GM12878 (cell line): Measurements from ENCODE around the gene BMF. TPM values are rescaled to one million over a fixed set of nuclear protein-coding genes. Genes with fewer than 3 reads are reported as not detected.

Experiments
- ATAC-seq: fragments of 200-7000 bp; cut with Tn5 transposase; 3 replicates; pipeline ENCODE4 v1.9.1; 2020; ENCODE audit warnings: mild to moderate bottlenecking, moderate library complexity
- BruUV-seq: library from RNA; stranded (reverse); fragments of 400-500 nt; replicated peaks from 2 replicates; lab custom pipeline; 2021; lab: Mats Ljungman, UMichigan
- CTCF ChIA-PET: fragments of 300-600 bp; sonication (Branson Sonifier 250); formaldehyde crosslinking; extraction: SDS; loops from one replicate; lab custom pipeline; 2021; ENCODE audit warnings: inconsistent platforms; lab: Yijun Ruan, JAX
- POLR2A ChIA-PET: fragments of 350-600 bp; formaldehyde crosslinking; extraction: SDS; loops from one replicate; lab custom pipeline; 2021; ENCODE audit warnings: inconsistent platforms; lab: Charles Lee
- RAD21 ChIA-PET: fragments of 300-600 bp; sonication (Branson Sonifier 250); formaldehyde crosslinking; loops from one replicate; lab custom pipeline; 2023; ENCODE audit warnings: antibody characterized with exemption; ENCODE audit not compliant: unreplicated experiment; lab: Charles Lee
- SMC1A ChIA-PET: fragments of 300-600 bp; sonication (Branson Sonifier 250); formaldehyde crosslinking; loops from one replicate; lab custom pipeline; 2023; ENCODE audit not compliant: unreplicated experiment, uncharacterized antibody; lab: Charles Lee
- DNase-seq: peaks from one replicate; pipeline ENCODE4 v3.0.0-alpha.2; 2011; ENCODE audit warnings: low read depth, low spot score
- FAIRE-seq: peaks from 3 replicates; lab custom pipeline; 2011; peaks lifted over from hg19 to GRCh38; lab: Jason Lieb, UNC
- H2AFZ ChIP-seq: 2 replicates; pipeline ENCODE4 v1.6.0; 2011; ENCODE audit warnings: low read depth, low read length, control low read depth; ENCODE audit not compliant: control insufficient read depth
- H3K27ac ChIP-seq: 2 replicates; pipeline ENCODE4 v1.5.1; 2011; ENCODE audit warnings: control low read depth; ENCODE audit not compliant: control insufficient read depth, insufficient read depth
- H3K27me3 ChIP-seq, 2 experiments: replicated peaks in 1 of 2; 2 replicates each; pipeline versions ENCODE4 v1.6.0 to v1.6.1; 2011; ENCODE audit warnings: low read length in 1 of 2; ENCODE audit not compliant: control insufficient read depth in 2 of 2, insufficient read depth in 2 of 2
- H3K36me3 ChIP-seq, 2 experiments: 2 replicates each; pipeline ENCODE4 v1.5.1; 2011; ENCODE audit warnings: low read length in 1 of 2; ENCODE audit not compliant: control insufficient read depth in 2 of 2, insufficient read depth in 2 of 2
- H3K4me1 ChIP-seq: 2 replicates; pipeline ENCODE4 v1.6.1; 2011; ENCODE audit warnings: mild to moderate bottlenecking, low read length, moderate library complexity, mixed read lengths; ENCODE audit not compliant: control insufficient read depth, insufficient read depth
- H3K4me2 ChIP-seq: 2 replicates; pipeline ENCODE4 v1.6.0; 2011; ENCODE audit warnings: control low read depth; ENCODE audit not compliant: control insufficient read depth, insufficient read depth
- H3K4me3 ChIP-seq: fragments of 200-600 bp; sonication (generic); 2 replicates; pipeline ENCODE4 v1.5.1; 2016
- H3K79me2 ChIP-seq: 2 replicates; pipeline ENCODE4 v1.6.0; 2011; ENCODE audit warnings: low read length; ENCODE audit not compliant: control insufficient read depth, insufficient read depth
- H3K9ac ChIP-seq: 2 replicates; pipeline ENCODE4 v1.8.0; 2011; ENCODE audit warnings: low read length, control low read depth, mixed read lengths; ENCODE audit not compliant: control insufficient read depth, insufficient read depth
- H3K9me3 ChIP-seq: replicated peaks from 3 replicates; pipeline ENCODE4 v1.5.1; 2011; ENCODE audit warnings: mild to moderate bottlenecking, low read length; ENCODE audit not compliant: control insufficient read depth, insufficient read depth
- H4K20me1 ChIP-seq: 2 replicates; pipeline ENCODE4 v1.6.0; 2011; ENCODE audit not compliant: control insufficient read depth, insufficient read depth
- ATF2 ChIP-seq: IDR thresholded peaks from 2 replicates; pipeline ENCODE4 v1.6.1; 2012; ENCODE audit warnings: low read length, inconsistent platforms
- BCL11A ChIP-seq: IDR thresholded peaks from 2 replicates; pipeline ENCODE4 v1.6.1; 2011; ENCODE audit warnings: low read depth, low read length
- CTCF ChIP-seq, 3 experiments: IDR thresholded peaks in 2 of 3; conservative IDR thresholded peaks in 1 of 3; 2 replicates each; pipeline ENCODE4 v1.5.1; 2011; ENCODE audit warnings: low read depth in 3 of 3, low read length in 3 of 3, mild to moderate bottlenecking in 3 of 3, control low read depth in 2 of 3, moderate library complexity in 2 of 3, inconsistent platforms in 1 of 3, mixed read lengths in 1 of 3; ENCODE audit not compliant: control insufficient read depth in 2 of 3, insufficient read depth in 1 of 3; ENCODE audit errors: extremely low read depth in 1 of 3
- EP300 ChIP-seq, 2 experiments: fragments of 150-350 bp in 1 of 2; IDR thresholded peaks; 2 replicates each; pipeline ENCODE4 v1.6.1; 2011 to 2012; ENCODE audit warnings: low read depth in 2 of 2, low read length in 2 of 2, borderline replicate concordance in 1 of 2, improper control_type of control experiment in 1 of 2, inconsistent platforms in 1 of 2; ENCODE audit not compliant: control insufficient read depth in 1 of 2
- ETV6 ChIP-seq, 2 experiments: fragments of 450-650 bp in 1 of 2; IDR thresholded peaks in 1 of 2; conservative IDR thresholded peaks in 1 of 2; 2 replicates each; pipeline ENCODE4 v1.6.1; 2014; ENCODE audit warnings: antibody characterized with exemption in 1 of 2, borderline replicate concordance in 1 of 2, low read depth in 1 of 2, mild to moderate bottlenecking in 1 of 2, moderate library complexity in 1 of 2
- GABPA ChIP-seq: IDR thresholded peaks from 2 replicates; pipeline ENCODE4 v1.6.1; 2014; ENCODE audit warnings: antibody characterized with exemption, low read depth, mild to moderate bottlenecking, inconsistent platforms
- HDAC2 ChIP-seq: fragments of 200-600 bp; sonication (generic); IDR thresholded peaks from 2 replicates; pipeline ENCODE4 v1.6.1; 2017
- HSF1 ChIP-seq: fragments of 150-350 bp; IDR thresholded peaks from 2 replicates; pipeline ENCODE4 v1.6.1; 2014; ENCODE audit warnings: mild to moderate bottlenecking, low read depth, low read length
- KAT2A ChIP-seq: conservative IDR thresholded peaks from 2 replicates; pipeline ENCODE4 v1.6.1; 2011; ENCODE audit warnings: low read depth, low read length; ENCODE audit not compliant: control insufficient read depth
- KLF5 ChIP-seq: fragments of 450-650 bp; IDR thresholded peaks from 2 replicates; pipeline ENCODE4 v1.6.1; 2014; ENCODE audit warnings: mild to moderate bottlenecking; ENCODE audit not compliant: partially characterized antibody
- NFYB ChIP-seq: IDR thresholded peaks from 2 replicates; pipeline ENCODE4 v1.6.1; 2011; ENCODE audit warnings: low read depth, mild to moderate bottlenecking, low read length, improper control_type of control experiment, moderate library complexity; ENCODE audit not compliant: insufficient read depth
- RUNX3 ChIP-seq: IDR thresholded peaks from 2 replicates; pipeline ENCODE4 v1.6.1; 2012; ENCODE audit warnings: low read length, inconsistent platforms
- SMARCA5 ChIP-seq: fragments of 450-650 bp; IDR thresholded peaks from 2 replicates; pipeline ENCODE4 v1.6.1; 2017; ENCODE audit warnings: mild to moderate bottlenecking
- WRNIP1 ChIP-seq: IDR thresholded peaks from 2 replicates; pipeline ENCODE4 v1.6.1; 2011; ENCODE audit warnings: low read depth, low read length, improper control_type of control experiment, borderline replicate concordance
- WGBS: methylation state at CpG from one replicate; pipeline ENCODE4 v1.1.6; 2016; ENCODE audit warnings: low lambda C conversion rate; ENCODE audit not compliant: insufficient replicate concordance, insufficient coverage; ENCODE audit errors: missing lambda C conversion rate; 5-methylcytosine and 5-hydroxymethylcytosine counted together
- in situ Hi-C: fragments of 300-500 bp; cut with MboI; formaldehyde crosslinking; loops from 9 replicates; pipeline ENCODE4 v1.14.3; 2018; ENCODE audit warnings: mixed read lengths
- intact Hi-C: fragments of 100-400 bp; cut with micrococcal nuclease; formaldehyde crosslinking; loops from one replicate; pipeline ENCODE4 v1.14.2; 2022; ENCODE audit not compliant: unreplicated experiment
- polyA plus RNA-seq, 11 experiments: library from polyadenylated mRNA; depleted of rRNA in 4 of 11; unstranded in 6 of 11; stranded (reverse) in 5 of 11; fragments of >200 nt; fragmentation: Nextera tagmentation in 4 of 11; fragmentation: Illumina TruSeq in 1 of 11; extraction: Ambion mirVana in 4 of 11; extraction: Trizol in 1 of 11; gene quantifications; 1 replicate in 1 of 11; 2 replicates in 10 of 11; pipeline versions ENCODE4 v1.2.1 to v1.2.3, GENCODE V29; 2011 to 2016; ENCODE audit warnings: inconsistent platforms in 2 of 11, missing spikeins in 2 of 11, low read depth in 1 of 11
- total RNA-seq, 4 experiments: library from RNA; depleted of rRNA in 3 of 4; stranded (reverse); fragments of >200 nt in 3 of 4; fragmentation: Illumina TruSeq in 1 of 4; extraction: Trizol in 1 of 4; gene quantifications; 2 replicates each; pipeline versions ENCODE4 v1.2.1 to v1.2.3, GENCODE V29; 2013 to 2021
- TF ChIP-seq, protein P1 (sequence below): IDR thresholded peaks from 2 replicates; pipeline ENCODE4 v1.6.1; 2011; ENCODE audit warnings: low read depth, mild to moderate bottlenecking, low read length, moderate library complexity, borderline replicate concordance; ENCODE audit errors: extremely low read depth

The BMF gene
- total and polyA plus RNA-seq, 10 of the 15 experiments (the other 5 are each of a cell fraction or from before 2014, with no cell fraction given): 0.82 to 34.9 (median 16.9) TPM

GRCh38 chr15:40104865-40105516, 3.7 kb downstream of the BMF start:
- BruUV-seq: TSS peak; percentile 4
- Histone ChIP-seq H3K9ac (peak overlapping the region; percentile 74), H2AFZ (peak overlapping the region; percentile 42; the same call in 1 of the 2 replicates), H3K4me2 (peak overlapping the region; percentile 96), H3K4me1 (peaks cover 79% of the 10 kb centered on the region), H3K27ac (peak overlapping the region; percentile 96), H3K36me3 (peaks cover 0 to 4% of the 10 kb centered on the region in 2 experiments; a peak in 2 of 4 replicates), H4K20me1 (no peaks in the 10 kb centered on the region), H3K9me3 (no peaks in the 10 kb centered on the region), H3K79me2 (peaks cover 56% of the 10 kb centered on the region), H3K4me3 (peak overlapping the region; percentile 73), H3K27me3 (no peaks in the 10 kb centered on the region)
- WGBS: 1% methylated on average over 16 of the region's 16 CpGs
- SMC1A ChIA-PET: interaction anchor here (0.8 to 29.7 kb wide), 13 partner anchors 9 to 169 kb away, joined by 3 to 1082 read pairs (median 17); partner anchors contain the start of genes BUB1B and SRP14
- CTCF ChIA-PET: interaction anchor here (0.7 to 19.0 kb wide), 24 partner anchors 9 to 322 kb away, joined by 3 to 776 read pairs (median 9); partner anchors contain the start of genes BUB1B, FSIP1, PAK6 and SRP14
- in situ Hi-C loops: loop anchor here (10.0 kb wide), 3 partner anchors 50 to 320 kb away; partner anchors contain the start of genes EIF2AK4 and FSIP1
- RAD21 ChIA-PET: interaction anchor here (0.7 to 24.6 kb wide), 20 partner anchors 8 to 169 kb away, joined by 3 to 903 read pairs (median 9); partner anchors contain the start of genes BUB1B and SRP14
- ATAC-seq (peak; percentile 60), FAIRE-seq (no peak), DNase-seq (no peak)
- POLR2A ChIA-PET: interaction anchor here (0.5 to 17.1 kb wide), 13 partner anchors 7 to 61 kb away, joined by 3 to 307 read pairs (median 14); no protein-coding TSS in a partner anchor
- intact Hi-C loops: loop anchor here (1.0 to 10.0 kb wide), 5 partner anchors 40 to 318 kb away; partner anchors contain the start of gene EIF2AK4
- TF ChIP-seq BCL11A (0 out of 2 replicates have a peak, but pooled peaks have one; percentile 5), KAT2A (no peak), CTCF (IDR thresholded peaks at IDR 0.05 in 2 of 3, conservative IDR thresholded peaks at IDR 0.05 in 1 of 3; ENCODE audit: control insufficient read depth in 2 of 3, extremely low read depth in 1 of 3, insufficient read depth in 1 of 3, low read depth in 3 of 3, low read length in 3 of 3) (peak; percentile 86 to 96 (median 95)), ATF2 (no peak), HDAC2 (no peak), NFYB (no peak), RUNX3 (no peak), EP300 (IDR thresholded peaks at IDR 0.05; ENCODE audit: borderline replicate concordance in 1 of 2, control insufficient read depth in 1 of 2, low read depth in 2 of 2, low read length in 2 of 2) (no peak), ETV6 (conservative IDR thresholded peaks at IDR 0.05 in 1 of 2, IDR thresholded peaks at IDR 0.05 in 1 of 2; ENCODE audit: borderline replicate concordance in 1 of 2, low read depth in 1 of 2) (no peak), HSF1 (no peak), WRNIP1 (no peak), KLF5 (no peak), GABPA (no peak), SMARCA5 (peak; percentile 94)
- TF ChIP-seq, protein P1, sequence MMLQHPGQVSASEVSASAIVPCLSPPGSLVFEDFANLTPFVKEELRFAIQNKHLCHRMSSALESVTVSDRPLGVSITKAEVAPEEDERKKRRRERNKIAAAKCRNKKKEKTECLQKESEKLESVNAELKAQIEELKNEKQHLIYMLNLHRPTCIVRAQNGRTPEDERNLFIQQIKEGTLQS: no peak
